SK-N-SH (cell line): ENCODE data around the gene CPNE1. TPM values are rescaled to one million over a fixed set of nuclear protein-coding genes. Genes with fewer than 3 reads are reported as not detected.

Experiments used
- CTCF ChIA-PET: fragments of 300-600, 350-600 bp; formaldehyde crosslinking; extraction: SDS; loops from one replicate; lab custom pipeline; 2021; lab: Yijun Ruan, JAX
- POLR2A ChIA-PET: fragments of 350-600 bp; sonication (Branson Sonifier 250); formaldehyde crosslinking; extraction: SDS; loops from one replicate; lab custom pipeline; 2020; ENCODE audit warnings: antibody characterized with exemption, inconsistent platforms; lab: Yijun Ruan, JAX
- DNase-seq: peaks from one replicate; pipeline ENCODE4 v3.0.0; 2012
- H2AFZ ChIP-seq: fragments of 200-600 bp; sonication (generic); 2 replicates; pipeline ENCODE4 v1.8.1; 2016; ENCODE audit warnings: antibody characterized with exemption, mild to moderate bottlenecking, low read depth
- H3F3A ChIP-seq: fragments of 200-600 bp; sonication (generic); replicated peaks from 2 replicates; pipeline ENCODE3; 2016; ENCODE audit warnings: antibody characterized with exemption, mild to moderate bottlenecking; ENCODE audit not compliant: insufficient read depth
- H3K27ac ChIP-seq, 2 experiments: fragments of 200-500 bp in 1 of 2; fragments of 200-600 bp in 1 of 2; sonication (Bioruptor generic) in 1 of 2; sonication (generic), shearing (Covaris generic) in 1 of 2; 2 replicates each; pipeline versions ENCODE4 v1.5.1 to v1.6.1; 2014 to 2016; ENCODE audit warnings: low read depth in 2 of 2, inconsistent platforms in 1 of 2, low read length in 1 of 2, mild to moderate bottlenecking in 1 of 2, mixed read lengths in 1 of 2
- H3K27me3 ChIP-seq: fragments of 200-600 bp; sonication (generic), shearing (Covaris generic); 2 replicates; pipeline ENCODE4 v1.6.1; 2016; ENCODE audit warnings: mixed run types; ENCODE audit not compliant: insufficient read depth
- H3K36me3 ChIP-seq, 2 experiments: fragments of 200-500 bp in 1 of 2; fragments of 200-600 bp in 1 of 2; sonication (Bioruptor generic) in 1 of 2; sonication (generic) in 1 of 2; replicated peaks in 1 of 2; 2 replicates each; pipeline versions ENCODE3 to v1.5.1; 2014 to 2016; ENCODE audit warnings: low read length in 1 of 2, mild to moderate bottlenecking in 1 of 2; ENCODE audit not compliant: insufficient read depth in 2 of 2, control insufficient read depth in 1 of 2
- H3K4me1 ChIP-seq, 2 experiments: fragments of 200-500 bp in 1 of 2; fragments of 200-600 bp in 1 of 2; sonication (Bioruptor generic) in 1 of 2; sonication (generic), shearing (Covaris generic) in 1 of 2; 2 replicates each; pipeline versions ENCODE4 v1.5.1 to v1.6.1; 2014 to 2016; ENCODE audit warnings: low read depth in 1 of 2, low read length in 1 of 2, mixed run types in 1 of 2; ENCODE audit not compliant: insufficient read depth in 2 of 2, control insufficient read depth in 1 of 2
- H3K4me2 ChIP-seq: fragments of 200-600 bp; sonication (generic), shearing (Covaris generic); 2 replicates; pipeline ENCODE4 v1.6.1; 2017; ENCODE audit warnings: mixed run types
- H3K4me3 ChIP-seq, 2 experiments: fragments of 200-500 bp in 1 of 2; fragments of 200-600 bp in 1 of 2; sonication (Bioruptor generic) in 1 of 2; sonication (generic), shearing (Covaris generic) in 1 of 2; 2 replicates each; pipeline versions ENCODE4 v1.5.1 to v1.8.1; 2014 to 2016; ENCODE audit warnings: low read depth in 2 of 2, inconsistent platforms in 1 of 2, low read length in 1 of 2, mild to moderate bottlenecking in 1 of 2, mixed read lengths in 1 of 2, moderate library complexity in 1 of 2
- H3K79me2 ChIP-seq: fragments of 200-600 bp; sonication (generic); 2 replicates; pipeline ENCODE4 v1.8.1; 2017; ENCODE audit warnings: mild to moderate bottlenecking; ENCODE audit not compliant: insufficient read depth
- H3K9ac ChIP-seq: fragments of 200-600 bp; sonication (generic); 2 replicates; pipeline ENCODE4 v1.6.1; 2017; ENCODE audit warnings: mixed run types
- H3K9me2 ChIP-seq: fragments of 200-600 bp; sonication (generic); 2 replicates; pipeline ENCODE4 v1.6.1; 2017; ENCODE audit warnings: mixed run types
- H3K9me3 ChIP-seq: fragments of 200-600 bp; sonication (generic); 2 replicates; pipeline ENCODE4 v1.6.1; 2017; ENCODE audit warnings: mixed run types, mild to moderate bottlenecking, moderate library complexity
- H4K20me1 ChIP-seq: fragments of 200-600 bp; sonication (generic); 2 replicates; pipeline ENCODE4 v1.6.1; 2017; ENCODE audit warnings: mild to moderate bottlenecking, mixed run types; ENCODE audit not compliant: insufficient read depth
- CHD2 ChIP-seq: fragments of 150-350 bp; IDR thresholded peaks from 2 replicates; pipeline ENCODE4 v1.6.1; 2018; ENCODE audit warnings: low read length; ENCODE audit not compliant: partially characterized antibody
- EZH2phosphoT487 ChIP-seq: fragments of 200-600 bp; sonication (generic); IDR thresholded peaks from 2 replicates; pipeline ENCODE4 v1.6.1; 2017; ENCODE audit warnings: low read depth, mixed run types, mild to moderate bottlenecking, antibody characterized with exemption, moderate library complexity, borderline replicate concordance
- FOSL2 ChIP-seq: IDR thresholded peaks from 2 replicates; pipeline ENCODE4 v1.4.0; 2012; ENCODE audit warnings: low read depth, mild to moderate bottlenecking, moderate library complexity, borderline replicate concordance
- FOXM1 ChIP-seq: IDR thresholded peaks from 2 replicates; pipeline ENCODE4 v1.4.0; 2012; ENCODE audit warnings: low read depth, mild to moderate bottlenecking
- GABPA ChIP-seq: IDR thresholded peaks from 2 replicates; pipeline ENCODE4 v1.4.0; 2012; ENCODE audit warnings: low read depth, mild to moderate bottlenecking
- GATA2 ChIP-seq: sonication (generic); formaldehyde crosslinking; IDR thresholded peaks from 2 replicates; pipeline ENCODE4 v1.5.0; 2020; ENCODE audit warnings: mild to moderate bottlenecking, missing genetic modification reagents
- MEF2A ChIP-seq: IDR thresholded peaks from 2 replicates; pipeline ENCODE4 v1.4.0; 2012; ENCODE audit warnings: low read depth, borderline replicate concordance
- MXI1 ChIP-seq: IDR thresholded peaks from 2 replicates; pipeline ENCODE4 v1.6.1; 2012; ENCODE audit warnings: mild to moderate bottlenecking, low read depth, low read length, improper control_type of control experiment
- NRF1 ChIP-seq: IDR thresholded peaks from 2 replicates; pipeline ENCODE4 v1.6.1; 2012; ENCODE audit warnings: low read depth, mild to moderate bottlenecking, low read length
- PBX3 ChIP-seq: IDR thresholded peaks from 2 replicates; pipeline ENCODE4; 2012
- POLR2AphosphoS5 ChIP-seq: IDR thresholded peaks from 2 replicates; pipeline ENCODE4 v1.6.1; 2012; ENCODE audit warnings: low read depth, low read length
- RXRA ChIP-seq: IDR thresholded peaks from 2 replicates; pipeline ENCODE4 v1.4.0; 2012; ENCODE audit warnings: low read depth, mild to moderate bottlenecking, borderline replicate concordance
- TAF1 ChIP-seq: IDR thresholded peaks from 2 replicates; pipeline ENCODE4 v1.6.1; 2012; ENCODE audit warnings: low read depth, mild to moderate bottlenecking, low read length, moderate library complexity, borderline replicate concordance
- TEAD4 ChIP-seq: IDR thresholded peaks from 2 replicates; pipeline ENCODE4 v1.4.0; 2012; ENCODE audit warnings: mild to moderate bottlenecking, borderline replicate concordance; ENCODE audit not compliant: insufficient read depth
- ZBTB33 ChIP-seq: IDR thresholded peaks from 2 replicates; pipeline ENCODE4 v1.4.0; 2012; ENCODE audit warnings: low read depth, borderline replicate concordance
- WGBS: methylation state at CpG from one replicate; pipeline ENCODE4 v1.1.6; 2017; ENCODE audit warnings: low lambda C conversion rate; 5-methylcytosine and 5-hydroxymethylcytosine counted together
- polyA plus RNA-seq, 3 experiments: library from polyadenylated mRNA; depleted of rRNA; stranded (reverse); fragments of >200 nt; gene quantifications; 2 replicates each; pipeline ENCODE4 v1.2.3, GENCODE V29; 2012
- TF ChIP-seq, protein P1 (sequence below): fragments of 200-600 bp; sonication (generic); IDR thresholded peaks from 2 replicates; pipeline ENCODE4 v1.6.1; 2017; ENCODE audit warnings: antibody characterized with exemption, mild to moderate bottlenecking, moderate library complexity
- TF ChIP-seq, protein P2 (sequence below): IDR thresholded peaks from 2 replicates; pipeline ENCODE4 v1.4.0; 2012; ENCODE audit warnings: low read depth, borderline replicate concordance

The CPNE1 gene
- polyA plus RNA-seq, 1 of the 3 experiments (the other 2 are of a cell fraction) = 279 TPM

DNA sequence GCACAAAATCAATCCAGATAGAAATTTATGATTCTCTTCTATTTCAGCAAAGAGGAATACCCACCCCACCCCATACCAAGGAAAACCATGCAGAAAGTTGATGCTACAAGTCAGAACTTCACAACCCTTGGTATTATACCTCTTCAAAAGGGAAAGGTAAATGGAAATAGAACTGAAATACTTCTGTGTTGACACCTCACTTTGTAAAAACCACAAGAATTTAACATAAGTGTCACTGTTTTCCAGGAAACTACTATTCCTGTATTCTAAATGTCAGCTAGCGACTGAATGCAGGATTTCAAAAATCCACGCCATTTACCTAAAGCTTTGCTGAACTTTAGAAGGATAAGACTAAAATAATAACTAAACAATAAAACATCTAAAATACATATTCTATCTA lies 3.6 kb downstream of the CPNE1 start:
- Histone ChIP-seq H3K79me2 (peaks cover 88% of the 10 kb centered on the region), H2AFZ (no peak overlapping the region), H3F3A (peaks cover 28% of the 10 kb centered on the region), H3K27me3 (no peaks in the 10 kb centered on the region), H3K9me2 (no peaks in the 10 kb centered on the region), H3K36me3 (peaks cover 5 to 9% of the 10 kb centered on the region in 2 experiments), H4K20me1 (peaks cover 80% of the 10 kb centered on the region), H3K9me3 (no peaks in the 10 kb centered on the region), H3K4me3 (peak overlapping the region in 1 of 2 experiments; percentile 83; a peak in 2 of 4 replicates)
- CTCF ChIA-PET = interaction anchor here (2.9 kb wide), 1 partner anchor 42 kb away, joined by 16 read pairs; no protein-coding TSS in a partner anchor
- WGBS = 89% methylated on average over 2 of the region's 2 CpGs
- TF ChIP-seq POLR2AphosphoS5 (no peak), NRF1 (no peak), EZH2phosphoT487 (no peak), MEF2A (no peak), RXRA (no peak), TEAD4 (no peak), PBX3 (no peak), GABPA (no peak)
- TF ChIP-seq, protein P1, sequence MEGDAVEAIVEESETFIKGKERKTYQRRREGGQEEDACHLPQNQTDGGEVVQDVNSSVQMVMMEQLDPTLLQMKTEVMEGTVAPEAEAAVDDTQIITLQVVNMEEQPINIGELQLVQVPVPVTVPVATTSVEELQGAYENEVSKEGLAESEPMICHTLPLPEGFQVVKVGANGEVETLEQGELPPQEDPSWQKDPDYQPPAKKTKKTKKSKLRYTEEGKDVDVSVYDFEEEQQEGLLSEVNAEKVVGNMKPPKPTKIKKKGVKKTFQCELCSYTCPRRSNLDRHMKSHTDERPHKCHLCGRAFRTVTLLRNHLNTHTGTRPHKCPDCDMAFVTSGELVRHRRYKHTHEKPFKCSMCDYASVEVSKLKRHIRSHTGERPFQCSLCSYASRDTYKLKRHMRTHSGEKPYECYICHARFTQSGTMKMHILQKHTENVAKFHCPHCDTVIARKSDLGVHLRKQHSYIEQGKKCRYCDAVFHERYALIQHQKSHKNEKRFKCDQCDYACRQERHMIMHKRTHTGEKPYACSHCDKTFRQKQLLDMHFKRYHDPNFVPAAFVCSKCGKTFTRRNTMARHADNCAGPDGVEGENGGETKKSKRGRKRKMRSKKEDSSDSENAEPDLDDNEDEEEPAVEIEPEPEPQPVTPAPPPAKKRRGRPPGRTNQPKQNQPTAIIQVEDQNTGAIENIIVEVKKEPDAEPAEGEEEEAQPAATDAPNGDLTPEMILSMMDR = no peak
- TF ChIP-seq, all 33 proteins: peak for 0
- DNase-seq = no peak
- peaks cover 10 to 13% of the 10 kb centered on the region in 2 experiments; a peak in 2 of 4 replicates for H3K4me1 ChIP-seq
- H3K27ac ChIP-seq = no peak overlapping the region
- H3K9ac ChIP-seq = peak overlapping the region; percentile 98; the same call in 1 of the 2 replicates
- POLR2A ChIA-PET = interaction anchor here (1.2 kb wide), 1 partner anchor 45 kb away, joined by 3 read pairs; the partner anchor contains the start of gene SPAG4
- peak overlapping the region; percentile 97 for H3K4me2 ChIP-seq

DNA sequence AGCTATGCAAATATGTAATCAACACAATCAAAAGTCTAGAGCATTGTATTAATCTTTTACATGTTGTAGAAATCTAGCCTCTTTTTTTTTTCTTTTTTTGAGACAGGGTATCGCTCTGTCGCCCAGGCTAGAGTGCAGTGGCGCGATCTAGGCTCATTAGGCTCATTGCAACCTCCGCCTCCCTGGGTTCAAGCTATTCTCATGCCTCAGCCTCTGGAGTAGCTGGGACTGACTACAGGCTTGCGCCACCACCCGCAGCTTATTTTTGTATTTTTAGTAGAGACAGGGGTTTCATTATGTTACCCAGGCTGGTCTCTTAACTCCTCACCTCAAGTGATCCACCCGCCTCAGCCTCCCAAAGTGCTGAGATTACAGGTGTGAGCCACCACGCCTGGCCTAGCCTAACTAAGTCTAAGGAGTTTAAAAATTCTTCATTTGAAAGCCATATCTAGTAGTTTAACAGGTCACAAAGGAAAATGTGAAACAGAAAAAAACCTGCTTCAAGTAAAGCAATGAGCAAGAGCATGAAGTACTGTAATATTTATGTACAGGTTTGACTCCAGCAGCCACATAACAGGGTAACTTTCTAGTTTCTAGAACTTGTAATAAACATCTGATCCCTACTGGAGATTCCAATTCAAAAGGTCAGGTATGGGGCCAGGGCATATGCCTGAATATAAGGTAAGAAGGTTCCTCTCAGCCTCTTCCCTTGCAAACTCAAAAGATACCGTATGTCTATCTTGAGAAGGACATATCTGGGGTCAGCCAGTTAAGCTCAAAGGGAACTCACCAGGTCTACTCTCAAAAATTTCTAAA lies 4.4 kb downstream of the CPNE1 start:
- peaks cover 10 to 13% of the 10 kb centered on the region in 2 experiments for H3K36me3 ChIP-seq
- peaks cover 28% of the 10 kb centered on the region for H3F3A ChIP-seq
- 0 out of 4 replicates have a peak overlapping the region, but pooled peaks of 1 of the 2 experiments have one; percentile 83 for H3K4me3 ChIP-seq
- CTCF ChIA-PET = interaction anchor here (2.9 kb wide), 1 partner anchor 41 kb away, joined by 16 read pairs; no protein-coding TSS in a partner anchor
- no peak for DNase-seq
- H3K27ac ChIP-seq = no peak overlapping the region
- no peaks in the 10 kb centered on the region for H3K9me3 ChIP-seq
- H4K20me1 ChIP-seq = peaks cover 88% of the 10 kb centered on the region
- POLR2A ChIA-PET = interaction anchor here (0.6 to 1.2 kb wide), 3 partner anchors 8 to 118 kb away, joined by 3 to 5 read pairs (median 3); partner anchors contain the start of genes ERGIC3 and SPAG4
- H3K27me3 ChIP-seq = no peaks in the 10 kb centered on the region
- peak overlapping the region; percentile 97 for H3K4me2 ChIP-seq
- H3K79me2 ChIP-seq = peaks cover 95% of the 10 kb centered on the region
- no peaks in the 10 kb centered on the region for H3K9me2 ChIP-seq
- peaks cover 10 to 13% of the 10 kb centered on the region in 2 experiments; a peak in 2 of 4 replicates for H3K4me1 ChIP-seq
- H2AFZ ChIP-seq = no peak overlapping the region
- no peak overlapping the region for H3K9ac ChIP-seq
- 94% methylated on average over 10 of the region's 10 CpGs for WGBS
- TF ChIP-seq, protein P2, sequence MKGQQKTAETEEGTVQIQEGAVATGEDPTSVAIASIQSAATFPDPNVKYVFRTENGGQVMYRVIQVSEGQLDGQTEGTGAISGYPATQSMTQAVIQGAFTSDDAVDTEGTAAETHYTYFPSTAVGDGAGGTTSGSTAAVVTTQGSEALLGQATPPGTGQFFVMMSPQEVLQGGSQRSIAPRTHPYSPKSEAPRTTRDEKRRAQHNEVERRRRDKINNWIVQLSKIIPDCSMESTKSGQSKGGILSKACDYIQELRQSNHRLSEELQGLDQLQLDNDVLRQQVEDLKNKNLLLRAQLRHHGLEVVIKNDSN = no peak
- no peak for TF ChIP-seq RXRA
- no peak for TF ChIP-seq MXI1
- TF ChIP-seq FOSL2 = no peak
- no peak for TF ChIP-seq GATA2 (CRISPR knock-in tag)
- TF ChIP-seq GABPA = no peak
- TF ChIP-seq EZH2phosphoT487 = no peak
- TF ChIP-seq ZBTB33 = no peak
- no peak for TF ChIP-seq NRF1
- TF ChIP-seq CHD2 = no peak
- no peak for TF ChIP-seq TAF1
- no peak for TF ChIP-seq FOXM1
